Astrocyte (in vitro differentiated cells and primary cell): ENCODE measurements around the gene SLC31A1. TPM values are rescaled to one million over a fixed set of nuclear protein-coding genes. Genes with fewer than 3 reads are reported as not detected.

Experiments used
- DNase-seq: peaks from one replicate; pipeline ENCODE4 v3.0.0-alpha.2; 2010; ENCODE audit warnings: low read depth
- FAIRE-seq: peaks from 2 replicates; lab custom pipeline; 2011; peaks lifted over from hg19 to GRCh38; lab: Jason Lieb, UNC
- H2AFZ ChIP-seq: 2 replicates; pipeline ENCODE4 v1.6.0; 2012; ENCODE audit warnings: low read depth, low read length, inconsistent platforms
- H3K27ac ChIP-seq: 2 replicates; pipeline ENCODE4 v1.5.1; 2011; ENCODE audit warnings: low read depth, low read length, inconsistent platforms
- H3K27me3 ChIP-seq: 2 replicates; pipeline ENCODE4 v1.6.0; 2011; ENCODE audit warnings: low read length, inconsistent platforms; ENCODE audit not compliant: insufficient read depth
- H3K36me3 ChIP-seq: 2 replicates; pipeline ENCODE4 v1.5.1; 2011; ENCODE audit warnings: low read length, inconsistent platforms; ENCODE audit not compliant: insufficient read depth
- H3K4me1 ChIP-seq: 2 replicates; pipeline ENCODE4 v1.5.1; 2011; ENCODE audit warnings: low read length, inconsistent platforms; ENCODE audit not compliant: insufficient read depth
- H3K4me2 ChIP-seq: 2 replicates; pipeline ENCODE4 v1.6.0; 2012; ENCODE audit warnings: low read length, inconsistent platforms
- H3K4me3 ChIP-seq: 2 replicates; pipeline ENCODE4 v1.5.1; 2011; ENCODE audit warnings: low read depth, mild to moderate bottlenecking, low read length, inconsistent platforms; ENCODE audit not compliant: insufficient read depth
- H3K79me2 ChIP-seq: 2 replicates; pipeline ENCODE4 v1.6.0; 2012; ENCODE audit warnings: mild to moderate bottlenecking, low read length, inconsistent platforms; ENCODE audit not compliant: insufficient read depth
- H3K9ac ChIP-seq: 2 replicates; pipeline ENCODE4 v1.6.0; 2012; ENCODE audit warnings: mild to moderate bottlenecking, low read length, inconsistent platforms
- H3K9me3 ChIP-seq: 2 replicates; pipeline ENCODE4 v1.5.1; 2012; ENCODE audit warnings: low read depth, mild to moderate bottlenecking, low read length, inconsistent platforms; ENCODE audit not compliant: insufficient read depth
- H4K20me1 ChIP-seq: 2 replicates; pipeline ENCODE4 v1.6.0; 2012; ENCODE audit warnings: low read length, inconsistent platforms; ENCODE audit not compliant: insufficient read depth
- H3K27ac Mint-ChIP-seq: one replicate; pipeline ENCODE4 v1.8.0; 2021; ENCODE audit warnings: mild to moderate bottlenecking, mixed read lengths; ENCODE audit not compliant: unreplicated experiment
- H3K27me3 Mint-ChIP-seq: one replicate; pipeline ENCODE4 v1.8.0; 2021; ENCODE audit warnings: low read depth, mixed read lengths; ENCODE audit not compliant: unreplicated experiment
- H3K36me3 Mint-ChIP-seq: one replicate; pipeline ENCODE4 v1.8.0; 2021; ENCODE audit warnings: low read depth, mixed read lengths; ENCODE audit not compliant: unreplicated experiment
- H3K4me1 Mint-ChIP-seq: one replicate; pipeline ENCODE4 v1.8.0; 2021; ENCODE audit warnings: low read depth, mixed read lengths; ENCODE audit not compliant: unreplicated experiment
- H3K4me3 Mint-ChIP-seq: one replicate; pipeline ENCODE4 v1.8.0; 2021; ENCODE audit warnings: mild to moderate bottlenecking, moderate library complexity, mixed read lengths; ENCODE audit not compliant: unreplicated experiment
- H3K9me3 Mint-ChIP-seq: one replicate; pipeline ENCODE4 v1.8.0; 2021; ENCODE audit warnings: mild to moderate bottlenecking, mixed read lengths; ENCODE audit not compliant: unreplicated experiment
- EZH2 ChIP-seq: IDR thresholded peaks from 2 replicates; pipeline ENCODE4 v1.6.1; 2012; ENCODE audit warnings: mild to moderate bottlenecking, low read length, inconsistent platforms; ENCODE audit not compliant: insufficient read depth
- total RNA-seq: library from RNA; stranded (reverse); gene quantifications from 2 replicates; pipeline ENCODE4 v1.2.1, GENCODE V29; 2021
- TF ChIP-seq, protein P1 (sequence below): IDR thresholded peaks from 2 replicates; pipeline ENCODE4 v1.5.1; 2011; ENCODE audit warnings: low read depth, mild to moderate bottlenecking, inconsistent platforms, low read length, moderate library complexity; ENCODE audit not compliant: insufficient read depth

The SLC31A1 gene
- total RNA-seq, 1 donor from 2014 or later: 35.8 TPM

DNA sequence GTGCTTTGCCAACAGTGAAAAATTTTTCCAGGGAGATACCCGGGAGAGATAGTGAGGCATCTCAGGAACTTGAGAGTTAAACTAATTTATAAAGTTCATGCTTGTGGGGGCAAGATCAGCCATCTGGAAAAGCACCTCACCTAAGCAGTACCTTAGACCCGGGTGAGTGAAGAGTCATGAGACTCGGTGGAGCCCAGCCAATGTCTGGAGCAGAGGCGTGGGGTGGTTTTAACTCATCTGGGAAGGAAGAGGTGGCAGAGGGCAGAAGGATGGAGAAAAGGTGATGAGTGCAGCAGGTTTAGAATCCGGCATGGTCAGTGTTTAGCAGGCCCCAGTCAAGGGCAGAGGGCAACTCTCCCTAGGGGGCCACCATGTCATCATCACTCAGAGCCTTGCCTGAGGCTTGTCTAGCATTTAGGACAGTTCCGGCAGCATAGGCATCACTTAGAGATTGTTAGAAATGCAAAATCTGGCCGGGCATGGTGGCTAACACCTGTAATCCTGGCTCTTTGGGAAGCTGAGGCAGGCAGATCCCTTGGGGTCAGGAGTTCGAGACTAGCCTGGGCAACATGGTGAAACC is 86.1 kb downstream of the SLC31A1 start:
- DNase-seq (no peak), FAIRE-seq (no peak)
- no peaks in the 10 kb centered on the region for H4K20me1 ChIP-seq
- peaks cover 3% of the 10 kb centered on the region for H3K27me3 ChIP-seq
- no peak overlapping the region for H3K4me3 ChIP-seq
- Mint-ChIP-seq H3K4me3 (no peak overlapping the region), H3K27me3 (peaks cover 2% of the 10 kb centered on the region), H3K36me3 (no peaks in the 10 kb centered on the region), H3K9me3 (no peaks in the 10 kb centered on the region), H3K27ac (no peak overlapping the region), H3K4me1 (no peaks in the 10 kb centered on the region)
- TF ChIP-seq, protein P1, sequence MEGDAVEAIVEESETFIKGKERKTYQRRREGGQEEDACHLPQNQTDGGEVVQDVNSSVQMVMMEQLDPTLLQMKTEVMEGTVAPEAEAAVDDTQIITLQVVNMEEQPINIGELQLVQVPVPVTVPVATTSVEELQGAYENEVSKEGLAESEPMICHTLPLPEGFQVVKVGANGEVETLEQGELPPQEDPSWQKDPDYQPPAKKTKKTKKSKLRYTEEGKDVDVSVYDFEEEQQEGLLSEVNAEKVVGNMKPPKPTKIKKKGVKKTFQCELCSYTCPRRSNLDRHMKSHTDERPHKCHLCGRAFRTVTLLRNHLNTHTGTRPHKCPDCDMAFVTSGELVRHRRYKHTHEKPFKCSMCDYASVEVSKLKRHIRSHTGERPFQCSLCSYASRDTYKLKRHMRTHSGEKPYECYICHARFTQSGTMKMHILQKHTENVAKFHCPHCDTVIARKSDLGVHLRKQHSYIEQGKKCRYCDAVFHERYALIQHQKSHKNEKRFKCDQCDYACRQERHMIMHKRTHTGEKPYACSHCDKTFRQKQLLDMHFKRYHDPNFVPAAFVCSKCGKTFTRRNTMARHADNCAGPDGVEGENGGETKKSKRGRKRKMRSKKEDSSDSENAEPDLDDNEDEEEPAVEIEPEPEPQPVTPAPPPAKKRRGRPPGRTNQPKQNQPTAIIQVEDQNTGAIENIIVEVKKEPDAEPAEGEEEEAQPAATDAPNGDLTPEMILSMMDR: no peak
- TF ChIP-seq EZH2: no peak
- H2AFZ ChIP-seq: no peak overlapping the region
- no peaks in the 10 kb centered on the region for H3K36me3 ChIP-seq
- no peak overlapping the region for H3K9ac ChIP-seq
- H3K4me1 ChIP-seq: no peaks in the 10 kb centered on the region
- no peak overlapping the region for H3K4me2 ChIP-seq
- no peak overlapping the region for H3K27ac ChIP-seq
- no peaks in the 10 kb centered on the region for H3K9me3 ChIP-seq
- no peaks in the 10 kb centered on the region for H3K79me2 ChIP-seq

DNA sequence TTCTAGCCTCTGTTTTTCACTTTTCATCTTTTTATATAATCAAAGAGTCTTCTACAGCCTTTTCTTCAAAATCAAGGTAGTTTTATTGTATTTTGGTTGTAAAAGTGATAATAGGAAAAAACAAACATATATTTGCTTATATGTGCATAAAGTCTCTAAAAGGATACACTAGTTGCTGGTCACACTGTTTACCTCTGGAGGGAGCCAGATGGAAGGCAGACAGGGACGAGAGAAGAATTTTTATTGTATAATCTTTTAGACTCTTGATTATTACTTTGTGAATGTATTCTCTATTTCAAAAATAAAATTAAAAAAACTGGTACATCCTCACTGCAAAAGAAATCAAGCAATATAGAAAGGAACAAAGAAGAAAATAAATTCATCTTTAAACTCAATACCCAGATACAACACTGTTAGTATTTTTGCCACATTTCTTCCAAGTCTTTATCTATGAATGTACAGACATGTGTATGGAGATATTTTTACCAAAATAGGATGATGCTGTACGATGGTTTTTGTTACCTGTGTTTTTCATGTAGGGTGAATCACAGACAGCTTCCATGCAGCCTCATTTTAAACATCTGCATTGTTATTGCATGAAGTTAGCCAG is 88.0 kb downstream of the SLC31A1 start:
- H3K27ac Mint-ChIP-seq: no peak overlapping the region
- FAIRE-seq: no peak
- DNase-seq: peak; percentile 9

More for the DNA sequence above, 88.0 kb downstream of the SLC31A1 start:
- Mint-ChIP-seq H3K4me3 (no peak overlapping the region), H3K4me1 (no peaks in the 10 kb centered on the region), H3K27me3 (peaks cover 2% of the 10 kb centered on the region), H3K36me3 (no peaks in the 10 kb centered on the region), H3K9me3 (no peaks in the 10 kb centered on the region)
- TF ChIP-seq EZH2: no peak
- TF ChIP-seq, protein P1: peak; percentile 75
- no peaks in the 10 kb centered on the region for H3K4me1 ChIP-seq
- H4K20me1 ChIP-seq: no peaks in the 10 kb centered on the region
- no peak overlapping the region for H3K4me3 ChIP-seq
- no peak overlapping the region for H3K9ac ChIP-seq
- no peak overlapping the region for H2AFZ ChIP-seq
- H3K27me3 ChIP-seq: no peaks in the 10 kb centered on the region
- H3K4me2 ChIP-seq: no peak overlapping the region
- no peaks in the 10 kb centered on the region for H3K36me3 ChIP-seq
- no peak overlapping the region for H3K27ac ChIP-seq
- no peaks in the 10 kb centered on the region for H3K9me3 ChIP-seq
- H3K79me2 ChIP-seq: no peaks in the 10 kb centered on the region
